SJCRH30 (cell line): ENCODE data around the gene FAM83E. TPM values are rescaled to one million over a fixed set of nuclear protein-coding genes. Genes with fewer than 3 reads are reported as not detected.
"Not testable (repeated sequence)": the region's sequence is repeated elsewhere in the genome, so short reads cannot be mapped to it uniquely, and the experiment has no call there.

Experiments
- DNase-seq, 2 experiments: peaks; one replicate each; pipeline ENCODE4 v3.0.0-alpha.2; 2015 to 2020
- H3K27ac ChIP-seq: fragments of 250-450 bp; sonication (Bioruptor Pico); 2 replicates; pipeline ENCODE4 v1.5.1; 2020; ENCODE audit warnings: mild to moderate bottlenecking, moderate library complexity
- H3K27me3 ChIP-seq: fragments of 250-450 bp; sonication (Bioruptor Pico); 2 replicates; pipeline ENCODE4 v1.5.1; 2020; ENCODE audit warnings: mild to moderate bottlenecking, moderate library complexity
- H3K36me3 ChIP-seq: fragments of 250-450 bp; sonication (Bioruptor Pico); 2 replicates; pipeline ENCODE4 v1.5.1; 2020; ENCODE audit warnings: mild to moderate bottlenecking, moderate library complexity
- H3K4me1 ChIP-seq: fragments of 250-450 bp; sonication (Bioruptor Pico); 2 replicates; pipeline ENCODE4 v1.5.1; 2020; ENCODE audit warnings: mild to moderate bottlenecking, moderate library complexity
- H3K4me3 ChIP-seq: fragments of 250-450 bp; sonication (Bioruptor Pico); 2 replicates; pipeline ENCODE4 v1.5.1; 2020; ENCODE audit warnings: mild to moderate bottlenecking, moderate library complexity
- H3K9me3 ChIP-seq: fragments of 250-450 bp; sonication (Bioruptor Pico); replicated peaks from 2 replicates; pipeline ENCODE4 v1.5.1; 2020; ENCODE audit warnings: mild to moderate bottlenecking, moderate library complexity
- total RNA-seq: library from RNA; depleted of rRNA; stranded (reverse); fragments of >200 nt; shearing (Covaris generic); gene quantifications from 2 replicates; pipeline ENCODE4 v1.2.3, GENCODE V29; 2014

FAM83E gene
- total RNA-seq, 1 experiment from 2014 or later = 3.3 TPM

GRCh38 chr19:48635263-48635965 lies 20.5 kb upstream of the FAM83E start:
- Histone ChIP-seq H3K27ac (peak overlapping the region; percentile 58), H3K27me3 (no peaks in the 10 kb centered on the region), H3K9me3 (no peaks in the 10 kb centered on the region), H3K36me3 (no peaks in the 10 kb centered on the region), H3K4me3 (peak overlapping the region; percentile 50), H3K4me1 (peaks cover 26% of the 10 kb centered on the region)
- peak; percentile 44 to 75 for DNase-seq

GRCh38 chr19:48634424-48635262 lies 19.8 kb upstream of the FAM83E start:
- Histone ChIP-seq H3K4me3 (peak overlapping the region; percentile 50), H3K27me3 (no peaks in the 10 kb centered on the region), H3K27ac (peak overlapping the region; percentile 58), H3K4me1 (peaks cover 26% of the 10 kb centered on the region), H3K9me3 (no peaks in the 10 kb centered on the region), H3K36me3 (peaks cover 3% of the 10 kb centered on the region; the same call in 1 of the 2 replicates)
- DNase-seq = peak; percentile 96 to 97

- Histone ChIP-seq H3K4me3 (peak overlapping the region; percentile 50), H3K27me3 (no peaks in the 10 kb centered on the region), H3K27ac (peak overlapping the region; percentile 58), H3K4me1 (peaks cover 26% of the 10 kb centered on the region), H3K36me3 (peaks cover 6% of the 10 kb centered on the region; the same call in 1 of the 2 replicates), H3K9me3 (no peaks in the 10 kb centered on the region)
- DNase-seq = no peak
These were observed 19.1 kb upstream of the FAM83E start for GRCh38 chr19:48634036-48634342.

GRCh38 chr19:48633148-48634035 lies 18.5 kb upstream of the FAM83E start:
- Histone ChIP-seq H3K4me3 (peak overlapping the region; percentile 50), H3K27ac (peak overlapping the region; percentile 58; the same call in 1 of the 2 replicates), H3K36me3 (peaks cover 6% of the 10 kb centered on the region; the same call in 1 of the 2 replicates), H3K4me1 (peaks cover 23% of the 10 kb centered on the region), H3K27me3 (no peaks in the 10 kb centered on the region), H3K9me3 (no peaks in the 10 kb centered on the region)
- no peak for DNase-seq

- Histone ChIP-seq H3K27me3 (no peaks in the 10 kb centered on the region), H3K4me3 (no peak overlapping the region), H3K36me3 (peaks cover 6% of the 10 kb centered on the region; the same call in 1 of the 2 replicates), H3K9me3 (no peaks in the 10 kb centered on the region), H3K27ac (no peak overlapping the region), H3K4me1 (peaks cover 21% of the 10 kb centered on the region)
- peak in 1 of 2 experiments; percentile 45 for DNase-seq
These were observed 17.8 kb upstream of the FAM83E start for GRCh38 chr19:48632692-48633147.

- H3K9me3 ChIP-seq, DNase-seq, H3K36me3 ChIP-seq, H3K4me3 ChIP-seq, H3K27ac ChIP-seq, H3K27me3 ChIP-seq: not testable (repeated sequence)
- peaks cover 21% of the 10 kb centered on the region for H3K4me1 ChIP-seq
These were observed 17.4 kb upstream of the FAM83E start for GRCh38 chr19:48632286-48632685.

GRCh38 chr19:48631225-48631624 lies 16.3 kb upstream of the FAM83E start:
- peaks cover 19% of the 10 kb centered on the region for H3K4me1 ChIP-seq
- H3K4me3 ChIP-seq = no peak overlapping the region
- H3K36me3 ChIP-seq = peaks cover 6% of the 10 kb centered on the region; the same call in 1 of the 2 replicates
- H3K27me3 ChIP-seq = no peaks in the 10 kb centered on the region
- H3K27ac ChIP-seq = no peak overlapping the region
- H3K9me3 ChIP-seq = no peaks in the 10 kb centered on the region
- no peak for DNase-seq

- peaks cover 6% of the 10 kb centered on the region; the same call in 1 of the 2 replicates for H3K36me3 ChIP-seq
- peaks cover 19% of the 10 kb centered on the region for H3K4me1 ChIP-seq
- DNase-seq = no peak
- H3K9me3 ChIP-seq = no peaks in the 10 kb centered on the region
- no peaks in the 10 kb centered on the region for H3K27me3 ChIP-seq
- no peak overlapping the region for H3K27ac ChIP-seq
- H3K4me3 ChIP-seq = no peak overlapping the region
These were observed 15.6 kb upstream of the FAM83E start for GRCh38 chr19:48630296-48631063.

GRCh38 chr19:48629599-48630295 lies 14.9 kb upstream of the FAM83E start:
- Histone ChIP-seq H3K27me3 (no peaks in the 10 kb centered on the region), H3K9me3 (no peaks in the 10 kb centered on the region), H3K36me3 (peaks cover 6% of the 10 kb centered on the region; the same call in 1 of the 2 replicates), H3K27ac (no peak overlapping the region), H3K4me1 (peaks cover 20% of the 10 kb centered on the region), H3K4me3 (no peak overlapping the region)
- no peak for DNase-seq

GRCh38 chr19:48629297-48629598 lies 14.4 kb upstream of the FAM83E start:
- H3K36me3 ChIP-seq = peaks cover 6% of the 10 kb centered on the region; the same call in 1 of the 2 replicates
- no peaks in the 10 kb centered on the region for H3K27me3 ChIP-seq
- no peak for DNase-seq
- no peak overlapping the region for H3K27ac ChIP-seq
- peaks cover 18% of the 10 kb centered on the region for H3K4me1 ChIP-seq
- H3K9me3 ChIP-seq = no peaks in the 10 kb centered on the region
- H3K4me3 ChIP-seq = no peak overlapping the region

GRCh38 chr19:48628486-48629296 lies 13.8 kb upstream of the FAM83E start:
- H3K9me3 ChIP-seq = no peaks in the 10 kb centered on the region
- no peaks in the 10 kb centered on the region for H3K27me3 ChIP-seq
- no peak overlapping the region for H3K4me3 ChIP-seq
- DNase-seq = no peak
- no peak overlapping the region for H3K27ac ChIP-seq
- H3K4me1 ChIP-seq = peaks cover 13% of the 10 kb centered on the region
- peaks cover 6% of the 10 kb centered on the region; the same call in 1 of the 2 replicates for H3K36me3 ChIP-seq

- Histone ChIP-seq H3K36me3 (peaks cover 6% of the 10 kb centered on the region; the same call in 1 of the 2 replicates), H3K4me3 (no peak overlapping the region)
- no peak for DNase-seq
These were observed 13.0 kb upstream of the FAM83E start for GRCh38 chr19:48627865-48628314.

More at GRCh38 chr19:48627865-48628314, 13.0 kb upstream of the FAM83E start:
- Histone ChIP-seq H3K27me3 (no peaks in the 10 kb centered on the region), H3K9me3 (no peaks in the 10 kb centered on the region), H3K27ac (no peak overlapping the region), H3K4me1 (peaks cover 9% of the 10 kb centered on the region; the same call in 1 of the 2 replicates)
